Adrenal gland (tissue), 12 donors: ENCODE results near the gene SIL1. TPM values are rescaled to one million over a fixed set of nuclear protein-coding genes. Genes with fewer than 3 reads are reported as not detected.

ENCODE experiments used
- DNase-seq, 7 donors: peaks; one replicate each; pipeline ENCODE4 v3.0.0-alpha.2; 2019 to 2020
- H3K27ac ChIP-seq, 5 donors: fragments of 200-600 bp; sonication (generic) in 4 of 5; 1 replicate in 3 of 5; 2 replicates in 2 of 5; pipeline versions ENCODE4 v1.5.1 to v1.8.0; 2016 to 2020; ENCODE audit warnings: mild to moderate bottlenecking in 1 of 5
- H3K27me3 ChIP-seq: fragments of 200-600 bp; 2 replicates; pipeline ENCODE4 v1.8.0; 2021
- H3K36me3 ChIP-seq, 2 donors: fragments of 200-600 bp; replicated peaks in 1 of 2; 1 replicate in 1 of 2; 2 replicates in 1 of 2; pipeline versions ENCODE4 v1.5.1 to v1.8.0; 2018 to 2022
- H3K4me1 ChIP-seq, 2 donors: fragments of 200-600 bp; replicated peaks in 1 of 2; 1 replicate in 1 of 2; 2 replicates in 1 of 2; pipeline versions ENCODE4 v1.5.1 to v1.8.0; 2018 to 2021
- H3K4me3 ChIP-seq, 4 donors: fragments of 200-600 bp; sonication (generic) in 3 of 4; one replicate each; pipeline ENCODE4 v1.5.1; 2016 to 2018
- H3K9me3 ChIP-seq, 3 donors: fragments of 200-600 bp; sonication (generic) in 1 of 3; replicated peaks in 1 of 3; 1 replicate in 2 of 3; 2 replicates in 1 of 3; pipeline versions ENCODE4 v1.5.1 to v1.8.0; 2016 to 2021
- POLR2A ChIP-seq, 2 donors: fragments of 450-650 bp; IDR thresholded peaks; one replicate each; pipeline ENCODE4 v1.6.1; 2017; ENCODE audit warnings: antibody characterized with exemption in 2 of 2, mild to moderate bottlenecking in 2 of 2, moderate library complexity in 1 of 2
- WGBS, 4 donors: extraction: QIAGEN DNeasy Blood & Tissue Kit in 2 of 4; methylation state at CpG; one replicate each; pipeline versions ENCODE4 v1.1.5 to v1.1.7; 2013 to 2017; 5-methylcytosine and 5-hydroxymethylcytosine counted together
- intact Hi-C, 2 donors: fragments of 100-400 bp; cut with DNase I; formaldehyde crosslinking; loops; one replicate each; pipeline versions ENCODE4 v1.14.1 to v1.15.0; 2022 to 2023
- polyA plus RNA-seq, 3 donors: library from polyadenylated mRNA; stranded (reverse); fragments of 200-250 nt in 2 of 3; fragments of 350-450 nt in 1 of 3; fragmentation: Illumina TruSeq in 1 of 3; extraction: RNeasy Lipid Tissue Mini Kit (QIAGEN cat#74804) in 1 of 3; gene quantifications; one replicate each; pipeline ENCODE4 v1.2.3, GENCODE V29; 2013 to 2014
- total RNA-seq, 9 donors: library from RNA; depleted of rRNA in 4 of 9; stranded (reverse); fragments of >200 nt in 4 of 9; fragments of 120-200 nt in 1 of 9; fragmentation: NEBNext Ultra II Directional in 1 of 9; extraction: Animal tissue kit (Norgen Biotek cat#: 25700) in 1 of 9; gene quantifications; one replicate each; pipeline versions ENCODE4 v1.1.0 to v1.2.4, GENCODE V29; 2013 to 2023
- TF ChIP-seq, protein P1 (sequence below), 6 experiments: fragments of 450-650 bp in 4 of 6; fragments of 200-600 bp in 2 of 6; sonication (generic) in 1 of 6; IDR thresholded peaks; 1 replicate in 5 of 6; 2 replicates in 1 of 6; pipeline versions ENCODE4 v1.5.1 to v1.8.0; 2016 to 2021; ENCODE audit warnings: antibody characterized with exemption in 6 of 6, mild to moderate bottlenecking in 2 of 6, moderate library complexity in 1 of 6
- donor health status: healthy with polysubstance abuse.
- donor health status: Bipolar disorder and iron deficiency.
- donor health status: DM: yes; HTN: yes; CAD: no.
- donor health status: DM: no; HTN: no; CAD: no.
- donor health status: DM: no; HTN: no; CAD: no.
- donor health status: DM: yes; HTN: yes; CAD: no.

The SIL1 gene
- total and polyA plus RNA-seq, 12 donors: 81.9 to 313 (median 142) TPM

DNA sequence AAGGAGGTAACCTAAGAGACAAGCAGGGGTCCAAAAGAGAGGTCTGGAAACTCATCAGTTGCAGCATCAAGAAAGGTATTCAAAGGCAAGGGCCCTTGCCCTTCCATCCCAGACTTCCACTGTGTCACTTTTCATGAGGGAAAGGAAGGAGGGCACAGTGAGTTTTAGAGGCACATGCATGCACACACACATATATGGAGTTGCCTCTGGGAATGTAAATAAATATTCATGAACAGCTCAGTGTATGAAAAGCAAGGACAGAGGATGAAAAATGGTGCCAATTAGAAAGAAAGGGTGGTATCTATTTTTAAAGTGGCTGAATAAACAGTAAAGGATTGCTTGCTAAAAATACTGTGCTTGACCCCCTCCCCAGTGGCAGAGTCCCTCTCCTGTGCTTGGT lies 217.7 kb downstream of the SIL1 start:
- H3K36me3 ChIP-seq: no peaks in the 10 kb centered on the region
- DNase-seq: no peak
- no peaks in the 10 kb centered on the region for H3K27me3 ChIP-seq
- intact Hi-C loops: no loop called here
- H3K4me1 ChIP-seq: peaks cover 4 to 15% of the 10 kb centered on the region in 2 donors
- no peak overlapping the region for H3K27ac ChIP-seq
- no peak overlapping the region for H3K4me3 ChIP-seq
- H3K9me3 ChIP-seq: no peaks in the 10 kb centered on the region
- TF ChIP-seq POLR2A (IDR thresholded peaks at IDR 0.05): no peak
- TF ChIP-seq, protein P1, sequence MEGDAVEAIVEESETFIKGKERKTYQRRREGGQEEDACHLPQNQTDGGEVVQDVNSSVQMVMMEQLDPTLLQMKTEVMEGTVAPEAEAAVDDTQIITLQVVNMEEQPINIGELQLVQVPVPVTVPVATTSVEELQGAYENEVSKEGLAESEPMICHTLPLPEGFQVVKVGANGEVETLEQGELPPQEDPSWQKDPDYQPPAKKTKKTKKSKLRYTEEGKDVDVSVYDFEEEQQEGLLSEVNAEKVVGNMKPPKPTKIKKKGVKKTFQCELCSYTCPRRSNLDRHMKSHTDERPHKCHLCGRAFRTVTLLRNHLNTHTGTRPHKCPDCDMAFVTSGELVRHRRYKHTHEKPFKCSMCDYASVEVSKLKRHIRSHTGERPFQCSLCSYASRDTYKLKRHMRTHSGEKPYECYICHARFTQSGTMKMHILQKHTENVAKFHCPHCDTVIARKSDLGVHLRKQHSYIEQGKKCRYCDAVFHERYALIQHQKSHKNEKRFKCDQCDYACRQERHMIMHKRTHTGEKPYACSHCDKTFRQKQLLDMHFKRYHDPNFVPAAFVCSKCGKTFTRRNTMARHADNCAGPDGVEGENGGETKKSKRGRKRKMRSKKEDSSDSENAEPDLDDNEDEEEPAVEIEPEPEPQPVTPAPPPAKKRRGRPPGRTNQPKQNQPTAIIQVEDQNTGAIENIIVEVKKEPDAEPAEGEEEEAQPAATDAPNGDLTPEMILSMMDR (IDR thresholded peaks at IDR 0.05): no peak

DNA sequence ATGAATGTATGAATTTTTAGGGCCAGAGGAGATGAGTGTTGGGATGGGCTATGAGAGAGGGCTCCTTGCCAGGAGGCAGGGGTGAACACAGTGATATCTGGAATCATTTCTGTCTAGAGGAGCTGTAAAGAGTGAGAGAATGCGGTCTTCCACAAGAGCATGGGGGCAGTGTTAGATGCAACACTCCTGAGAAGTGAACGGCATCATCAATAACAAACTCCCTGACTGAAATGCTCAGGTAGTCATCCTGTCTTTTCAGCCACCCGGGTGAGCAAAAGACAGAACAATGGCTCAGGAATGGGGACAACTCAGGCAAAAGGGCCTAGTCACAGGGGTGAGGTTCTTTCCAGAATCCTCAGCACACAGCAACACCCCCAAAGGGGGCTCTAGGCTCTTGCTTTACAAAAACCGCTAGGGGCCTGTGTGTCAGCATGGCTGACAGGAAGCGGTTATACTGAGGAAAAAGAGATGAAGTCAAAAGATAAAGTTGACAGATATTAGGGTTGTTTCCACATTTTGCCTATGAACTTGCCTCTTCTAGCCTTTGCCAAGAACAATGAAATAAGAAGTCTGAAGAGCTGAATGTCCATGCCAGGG lies 218.4 kb downstream of the SIL1 start:
- no peak for TF ChIP-seq POLR2A (IDR thresholded peaks at IDR 0.05)
- TF ChIP-seq, protein P1 (IDR thresholded peaks at IDR 0.05): no peak
- Histone ChIP-seq H3K4me1 (peaks cover 9 to 17% of the 10 kb centered on the region in 2 donors), H3K4me3 (no peak overlapping the region), H3K9me3 (no peaks in the 10 kb centered on the region), H3K27ac (no peak overlapping the region), H3K27me3 (no peaks in the 10 kb centered on the region), H3K36me3 (no peaks in the 10 kb centered on the region)
- intact Hi-C loops: no loop called here
- 82 to 94% (median 88%) methylated on average over 5 of the region's 5 CpGs for WGBS, 4 donors
- DNase-seq: peak in 1 of 7 donors; percentile 24

- DNase-seq: no peak
- Histone ChIP-seq H3K4me1 (peaks cover 18 to 29% of the 10 kb centered on the region in 2 donors), H3K9me3 (no peaks in the 10 kb centered on the region), H3K27ac (no peak overlapping the region), H3K36me3 (no peaks in the 10 kb centered on the region), H3K27me3 (no peaks in the 10 kb centered on the region), H3K4me3 (no peak overlapping the region)
- intact Hi-C loops: no loop called here
- no peak for TF ChIP-seq POLR2A (IDR thresholded peaks at IDR 0.05)
- TF ChIP-seq, protein P1 (IDR thresholded peaks at IDR 0.05): no peak
- 96 to 100% (median 97%) methylated on average over 1 of the region's 1 CpG for WGBS, 4 donors
Measured at GRCh38 chr5:138978581-138978980, 219.6 kb downstream of the SIL1 start.

DNA sequence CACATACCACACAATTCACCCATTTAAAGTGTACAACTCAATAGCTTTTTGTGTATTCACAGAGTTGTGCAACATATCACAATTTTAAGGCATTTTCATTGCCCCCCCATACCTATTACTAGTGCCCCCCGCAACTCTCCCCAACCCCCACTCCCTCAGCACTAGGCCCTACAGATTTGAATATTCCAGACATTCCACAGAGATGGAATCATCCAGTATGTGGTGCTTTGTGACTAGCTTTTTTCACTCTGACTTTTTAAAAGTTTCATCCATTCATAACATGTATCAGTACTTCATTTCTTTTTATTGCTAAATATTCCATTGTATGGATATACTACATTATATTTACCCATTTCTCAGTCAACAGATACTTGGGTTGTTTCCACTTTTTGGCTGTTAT lies 220.1 kb downstream of the SIL1 start:
- TF ChIP-seq, protein P1 (IDR thresholded peaks at IDR 0.05): no peak
- no peak for TF ChIP-seq POLR2A (IDR thresholded peaks at IDR 0.05)
- intact Hi-C loops: no loop called here
- Histone ChIP-seq H3K4me1 (peaks cover 18 to 32% of the 10 kb centered on the region in 2 donors), H3K4me3 (no peak overlapping the region), H3K27me3 (no peaks in the 10 kb centered on the region), H3K36me3 (no peaks in the 10 kb centered on the region), H3K9me3 (no peaks in the 10 kb centered on the region), H3K27ac (no peak overlapping the region)
- DNase-seq: no peak
- WGBS, 4 donors: 82 to 92% (median 86%) methylated on average over 1 of the region's 1 CpG
